Muscle layer of duodenum (tissue), 2 donors: ENCODE measurements around the gene INSM1.

Experiments used
- H3K27ac ChIP-seq: one replicate; pipeline ENCODE4 v1.7.0; 2013; ENCODE audit warnings: mild to moderate bottlenecking, low read length
- H3K27me3 ChIP-seq: one replicate; pipeline ENCODE4 v1.7.0; 2013; ENCODE audit warnings: low read depth, mild to moderate bottlenecking, control low read depth, low read length
- H3K36me3 ChIP-seq, 2 donors: one replicate each; pipeline ENCODE4 v1.7.0; 2013; ENCODE audit warnings: low read length in 2 of 2, control low read depth in 1 of 2, mild to moderate bottlenecking in 1 of 2; ENCODE audit not compliant: insufficient read depth in 2 of 2, control insufficient read depth in 1 of 2
- H3K4me1 ChIP-seq, 2 donors: one replicate each; pipeline ENCODE4 v1.7.0; 2013; ENCODE audit warnings: low read length in 2 of 2, mild to moderate bottlenecking in 2 of 2, control low read depth in 1 of 2, moderate library complexity in 1 of 2; ENCODE audit not compliant: insufficient read depth in 2 of 2, control insufficient read depth in 1 of 2
- H3K4me3 ChIP-seq, 2 donors: one replicate each; pipeline ENCODE4 v1.7.0; 2013; ENCODE audit warnings: low read length in 2 of 2, low read depth in 1 of 2, mild to moderate bottlenecking in 1 of 2
- H3K9me3 ChIP-seq, 2 donors: one replicate each; pipeline ENCODE4 v1.7.0; 2013; ENCODE audit warnings: low read length in 2 of 2, control low read depth in 1 of 2, mild to moderate bottlenecking in 1 of 2; ENCODE audit not compliant: control insufficient read depth in 1 of 2
- donor health status: healthy.

Gene INSM1

DNA sequence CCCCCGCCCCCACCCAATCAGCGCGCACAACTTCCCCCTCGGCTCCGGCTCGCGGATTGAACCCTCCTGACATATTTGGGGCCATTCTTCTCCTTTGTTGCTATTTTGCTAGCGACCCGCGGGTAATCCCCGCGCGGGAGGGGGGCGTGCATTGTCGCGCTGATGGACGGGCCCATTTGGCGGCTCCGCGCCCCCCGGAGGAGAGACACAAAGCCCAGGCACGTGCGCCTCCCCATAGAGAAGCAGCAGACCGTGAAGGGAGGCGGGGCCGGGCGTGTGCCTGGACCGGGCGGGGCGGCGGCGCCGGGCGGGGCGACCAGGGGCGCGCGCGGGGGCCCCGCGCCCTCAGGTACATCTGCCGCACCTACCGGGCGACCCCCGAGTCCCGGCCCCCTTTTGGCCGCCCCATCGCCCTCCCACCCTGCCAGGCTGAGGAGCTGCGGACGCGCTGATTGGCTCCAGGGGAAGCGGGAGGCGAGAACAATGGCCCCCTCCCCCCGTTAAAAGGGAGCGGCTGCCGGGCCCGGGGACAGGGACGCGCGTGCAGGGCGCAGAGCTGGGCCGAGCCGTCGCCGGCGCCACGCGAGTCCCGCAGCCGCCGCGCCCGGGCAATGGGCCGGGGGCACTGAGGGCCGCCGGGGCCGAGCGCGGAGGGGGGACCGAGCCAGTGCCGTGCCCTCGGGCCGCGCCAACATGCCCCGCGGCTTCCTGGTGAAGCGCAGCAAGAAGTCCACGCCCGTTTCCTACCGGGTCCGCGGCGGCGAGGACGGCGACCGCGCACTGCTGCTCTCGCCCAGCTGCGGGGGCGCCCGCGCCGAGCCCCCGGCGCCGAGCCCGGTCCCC, at the start of gene INSM1:
TSS of gene INSM1 (plus strand) at position 530 of the 843 bp plus-strand sequence. CDS start at position 694, 164 bp downstream.
- peaks cover 0 to 40% of the 10 kb centered on the region in 2 donors for H3K4me1 ChIP-seq
- peak within 1 kb of the TSS in 1 of 2 donors; percentile 62 for H3K4me3 ChIP-seq
- peaks cover 67% of the 10 kb centered on the region for H3K27me3 ChIP-seq

GRCh38 chr20:20318365-20319161, 49.3 kb upstream of the INSM1 start:
- Histone ChIP-seq H3K36me3 (no peaks in the 10 kb centered on the region), H3K27me3 (no peaks in the 10 kb centered on the region), H3K27ac (no peak overlapping the region), H3K4me3 (no peak overlapping the region), H3K9me3 (peaks cover 0 to 5% of the 10 kb centered on the region in 2 donors), H3K4me1 (no peaks in the 10 kb centered on the region)

More for the DNA sequence above, at the start of gene INSM1:
- Histone ChIP-seq H3K36me3 (no peaks in the 10 kb centered on the region), H3K27ac (no peak within 1 kb of the TSS), H3K9me3 (no peaks in the 10 kb centered on the region)

DNA sequence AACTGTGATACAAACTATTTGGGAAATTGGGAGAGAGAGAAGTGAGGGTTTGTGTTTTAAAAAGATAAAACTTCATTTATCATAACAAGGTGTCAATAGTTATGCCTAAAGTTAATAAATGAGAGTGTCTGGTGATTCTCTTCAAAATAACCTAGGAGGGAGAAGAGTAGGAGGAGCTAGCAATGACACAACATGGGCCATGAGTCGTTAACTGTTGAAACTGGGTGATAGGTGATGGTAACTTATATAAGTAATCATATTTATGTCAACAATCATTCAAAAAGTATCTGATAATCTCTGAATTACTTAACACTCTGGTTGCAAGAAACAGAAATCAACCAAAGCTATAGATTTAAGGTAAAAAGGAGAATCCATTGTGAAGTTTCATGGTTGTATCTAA, 46.8 kb upstream of the INSM1 start:
- Histone ChIP-seq H3K4me3 (no peak overlapping the region), H3K36me3 (no peaks in the 10 kb centered on the region), H3K9me3 (peaks cover 0 to 5% of the 10 kb centered on the region in 2 donors), H3K27me3 (no peaks in the 10 kb centered on the region), H3K27ac (no peak overlapping the region), H3K4me1 (no peaks in the 10 kb centered on the region)

DNA sequence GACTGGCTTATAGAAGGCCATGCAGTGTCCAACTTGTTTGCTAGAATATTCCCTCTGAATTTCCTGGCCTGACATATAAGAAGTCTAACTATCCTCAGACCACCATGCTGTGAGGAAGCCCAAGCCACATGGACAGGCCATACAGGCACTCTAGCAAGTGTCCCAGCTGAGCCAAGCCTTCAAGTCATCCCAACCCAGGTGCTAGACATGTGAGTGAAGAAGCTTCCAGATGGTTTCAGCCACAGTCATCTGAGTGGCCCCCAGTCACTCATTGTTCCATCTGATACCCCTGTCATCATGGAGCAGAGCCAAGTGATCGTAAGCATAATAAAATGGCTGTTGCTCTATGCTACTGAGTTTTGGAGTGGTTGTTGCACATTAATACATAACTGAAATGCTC, 46.0 kb upstream of the INSM1 start:
- H3K4me3 ChIP-seq: no peak overlapping the region
- no peaks in the 10 kb centered on the region for H3K4me1 ChIP-seq
- H3K27me3 ChIP-seq: no peaks in the 10 kb centered on the region
- H3K36me3 ChIP-seq: no peaks in the 10 kb centered on the region
- no peak overlapping the region for H3K27ac ChIP-seq
- H3K9me3 ChIP-seq: peaks cover 0 to 5% of the 10 kb centered on the region in 2 donors

- no peaks in the 10 kb centered on the region for H3K27me3 ChIP-seq
- no peak overlapping the region for H3K4me3 ChIP-seq
- H3K36me3 ChIP-seq: no peaks in the 10 kb centered on the region
- H3K9me3 ChIP-seq: peaks cover 0 to 5% of the 10 kb centered on the region in 2 donors
- H3K27ac ChIP-seq: no peak overlapping the region
- H3K4me1 ChIP-seq: no peaks in the 10 kb centered on the region
These were observed 45.0 kb upstream of the INSM1 start for GRCh38 chr20:20322912-20323311.

DNA sequence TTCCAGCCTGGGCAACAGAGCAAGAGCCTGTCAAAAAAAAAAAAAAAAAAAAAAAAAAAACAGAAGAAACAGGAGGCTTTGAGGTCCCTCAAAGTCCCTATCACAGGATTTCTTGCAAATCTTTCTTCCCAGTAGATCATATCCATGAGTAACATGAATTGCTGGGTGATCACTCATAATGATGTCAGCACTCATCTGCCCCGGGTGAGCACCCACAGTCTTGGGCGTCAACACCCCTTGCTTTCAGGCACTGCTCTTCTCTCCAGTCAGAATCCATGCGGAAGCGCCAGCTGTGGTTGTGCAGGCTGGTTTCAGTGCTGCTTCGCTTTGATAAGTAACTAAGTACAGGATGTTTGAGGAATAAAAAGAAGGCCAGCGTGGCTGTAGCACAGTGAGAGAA, 40.2 kb upstream of the INSM1 start:
- Histone ChIP-seq H3K36me3 (no peaks in the 10 kb centered on the region), H3K9me3 (no peaks in the 10 kb centered on the region), H3K4me3 (no peak overlapping the region), H3K27me3 (no peaks in the 10 kb centered on the region), H3K27ac (no peak overlapping the region), H3K4me1 (no peaks in the 10 kb centered on the region)

GRCh38 chr20:20329564-20329963, 38.3 kb upstream of the INSM1 start:
- Histone ChIP-seq H3K36me3 (no peaks in the 10 kb centered on the region), H3K27ac (no peak overlapping the region), H3K9me3 (no peaks in the 10 kb centered on the region), H3K4me3 (no peak overlapping the region), H3K4me1 (no peaks in the 10 kb centered on the region), H3K27me3 (no peaks in the 10 kb centered on the region)

GRCh38 chr20:20331156-20331555, 36.7 kb upstream of the INSM1 start:
- H3K4me3 ChIP-seq: no peak overlapping the region

DNA sequence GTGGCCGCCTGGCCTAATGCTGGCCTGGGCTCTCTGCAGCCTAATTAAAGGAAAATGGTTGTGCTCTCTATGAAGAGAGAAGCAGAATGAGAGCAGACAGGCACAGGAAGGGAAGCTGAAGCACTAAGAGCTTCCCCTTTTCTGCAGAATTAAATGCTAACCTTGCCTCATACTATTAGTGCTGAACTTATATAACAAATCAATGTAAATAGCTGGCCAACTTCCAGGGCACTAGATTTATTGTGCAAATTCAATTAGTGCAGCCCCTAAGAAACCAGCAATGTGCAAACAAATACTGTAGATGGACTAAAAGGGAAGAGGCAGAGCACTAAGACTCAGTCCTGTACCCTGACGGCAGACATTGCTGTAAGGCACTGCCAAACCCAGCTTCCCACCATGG, 36.1 kb upstream of the INSM1 start:
- Histone ChIP-seq H3K27me3 (no peaks in the 10 kb centered on the region), H3K4me1 (no peaks in the 10 kb centered on the region), H3K4me3 (no peak overlapping the region), H3K27ac (no peak overlapping the region), H3K9me3 (no peaks in the 10 kb centered on the region), H3K36me3 (no peaks in the 10 kb centered on the region)

More at GRCh38 chr20:20331156-20331555, 36.7 kb upstream of the INSM1 start:
- H3K36me3 ChIP-seq: no peaks in the 10 kb centered on the region
- H3K27me3 ChIP-seq: no peaks in the 10 kb centered on the region
- H3K27ac ChIP-seq: no peak overlapping the region
- H3K4me1 ChIP-seq: no peaks in the 10 kb centered on the region
- H3K9me3 ChIP-seq: no peaks in the 10 kb centered on the region

DNA sequence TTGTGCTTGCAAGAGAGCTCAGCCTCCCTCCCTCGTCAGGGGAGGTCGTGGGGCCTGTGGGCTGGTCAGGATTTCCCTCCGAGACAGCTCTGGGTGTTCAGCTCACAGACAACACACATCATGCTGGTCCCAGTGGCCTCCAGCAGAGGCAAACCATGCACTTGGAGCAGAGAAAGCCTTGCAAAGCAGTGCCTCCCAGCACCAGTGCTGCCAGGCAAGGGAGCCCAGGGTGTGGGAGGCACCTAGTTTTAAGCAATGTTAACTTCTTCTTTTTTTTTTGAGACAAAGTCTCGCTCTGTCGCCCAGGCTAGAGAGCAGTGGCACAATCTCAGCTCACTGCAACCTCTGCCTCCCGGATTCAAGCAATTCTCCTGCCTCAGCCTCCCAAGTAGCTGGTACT, 34.0 kb upstream of the INSM1 start:
- no peaks in the 10 kb centered on the region for H3K4me1 ChIP-seq
- no peaks in the 10 kb centered on the region for H3K27me3 ChIP-seq
- H3K27ac ChIP-seq: no peak overlapping the region
- no peaks in the 10 kb centered on the region for H3K9me3 ChIP-seq
- no peak overlapping the region for H3K4me3 ChIP-seq
- H3K36me3 ChIP-seq: no peaks in the 10 kb centered on the region

GRCh38 chr20:20334489-20334888, 33.4 kb upstream of the INSM1 start:
- no peaks in the 10 kb centered on the region for H3K27me3 ChIP-seq
- H3K9me3 ChIP-seq: no peaks in the 10 kb centered on the region
- H3K36me3 ChIP-seq: no peaks in the 10 kb centered on the region

More at GRCh38 chr20:20334489-20334888, 33.4 kb upstream of the INSM1 start:
- H3K4me3 ChIP-seq: no peak overlapping the region
- H3K27ac ChIP-seq: no peak overlapping the region
- no peaks in the 10 kb centered on the region for H3K4me1 ChIP-seq
